ENCODE data around the gene NCKAP5.
"Not testable (repeated sequence)": the region's sequence is repeated elsewhere in the genome, so short reads cannot be mapped to it uniquely, and the experiment has no call there.

Gene NCKAP5

DNA sequence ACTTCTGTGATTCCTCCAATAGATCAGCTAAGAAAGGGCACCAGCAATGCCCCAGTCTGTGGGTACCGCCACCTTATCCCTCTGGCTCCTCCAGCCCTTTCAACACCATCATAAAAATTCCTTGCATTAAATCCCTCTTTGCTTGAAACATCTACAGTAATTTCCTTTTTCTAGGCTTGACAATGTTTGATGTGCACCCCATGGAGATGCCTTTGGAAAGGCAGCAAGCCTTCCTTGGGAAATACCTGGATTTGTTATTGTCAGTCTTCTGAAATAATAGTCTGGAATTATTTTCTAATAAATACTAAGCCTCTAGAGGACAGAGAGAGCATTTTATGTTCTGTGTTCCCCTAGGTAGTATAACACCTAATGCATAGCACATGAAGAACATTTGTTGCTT is 46.1 kb downstream of the NCKAP5 start:
- no peak for DNase-seq (ENCODE audit: low spot score)

DNA sequence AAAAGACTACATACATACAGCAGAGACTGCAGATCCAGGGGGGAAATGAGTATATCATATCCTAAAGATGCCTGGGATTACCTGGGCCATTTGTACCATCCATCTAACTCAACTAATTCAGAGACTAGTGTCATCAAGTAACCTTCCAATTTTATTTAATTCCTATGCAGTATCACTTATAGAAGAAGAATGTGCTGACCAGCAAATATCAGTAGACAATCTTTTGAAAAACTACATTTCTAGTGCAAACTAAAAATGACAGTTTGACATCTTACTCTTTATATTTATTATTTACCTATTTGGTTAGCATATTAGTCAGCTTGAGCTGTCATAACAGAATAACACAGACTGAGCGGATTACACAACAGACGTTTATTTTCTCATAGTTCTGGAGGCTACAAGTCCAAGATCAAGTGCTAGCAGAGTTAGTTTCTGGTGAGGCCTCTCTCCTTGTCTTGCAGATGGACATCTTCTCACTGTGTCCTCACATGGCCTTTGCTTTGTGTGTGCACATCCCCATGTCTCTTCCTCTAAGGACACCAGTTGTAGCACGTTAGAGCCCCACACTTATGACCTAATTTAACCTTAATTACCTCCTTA is 47.0 kb downstream of the NCKAP5 start:
- no peak for DNase-seq (ENCODE audit: low spot score)

GRCh38 chr2:133519677-133520076 is 48.6 kb downstream of the NCKAP5 start:
- DNase-seq (ENCODE audit: low spot score), result not testable (repeated sequence)

DNA sequence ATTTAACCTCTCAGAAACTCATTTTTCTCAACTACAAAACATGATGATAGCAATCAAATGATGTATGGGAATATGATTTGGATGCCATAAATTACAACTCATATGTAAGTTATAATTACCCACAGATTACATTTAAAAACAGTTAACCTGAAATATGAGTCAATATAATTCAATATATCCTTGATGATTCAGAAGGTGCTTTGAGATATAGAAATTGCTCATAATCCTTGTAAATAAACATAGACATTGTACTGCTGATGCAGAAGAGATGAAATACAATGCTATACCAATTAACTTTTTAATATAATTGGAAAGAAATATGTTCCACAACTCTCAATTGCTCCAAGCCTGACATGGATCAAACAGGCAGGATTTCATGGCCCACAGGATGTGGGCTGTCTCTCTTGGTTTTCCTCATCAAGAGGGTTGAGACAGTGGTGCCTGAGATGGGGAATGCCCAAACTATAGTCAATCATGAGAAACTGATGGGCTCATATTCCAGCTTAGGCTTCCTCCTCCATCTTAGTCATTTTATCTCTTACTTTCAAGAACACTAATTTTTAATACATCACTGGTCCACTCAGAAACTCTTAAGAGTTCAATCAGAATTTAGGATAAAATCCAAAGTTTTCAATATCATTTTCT is 49.4 kb downstream of the NCKAP5 start:
- no peak for DNase-seq (ENCODE audit: low spot score)

DNA sequence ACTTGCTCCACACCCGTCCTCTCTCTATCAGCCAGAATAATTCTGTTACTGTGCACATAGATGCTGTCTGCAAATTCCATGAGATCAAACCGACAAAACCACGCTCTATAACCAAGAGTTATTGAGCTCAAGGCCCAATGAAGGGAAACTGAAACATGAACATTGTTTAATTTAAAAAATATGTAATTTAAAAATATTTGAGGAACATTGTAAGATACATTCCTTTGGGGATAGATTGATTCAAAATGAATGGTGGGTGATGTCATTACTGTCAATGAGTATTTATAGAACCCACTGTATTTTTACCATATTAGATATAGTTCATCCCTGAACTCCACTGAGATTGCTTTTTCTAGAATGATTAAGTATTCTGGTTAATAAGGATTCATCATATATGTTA is 50.4 kb downstream of the NCKAP5 start:
- DNase-seq (ENCODE audit: low spot score), result no peak

- DNase-seq (ENCODE audit: low spot score), result no peak
Measured at GRCh38 chr2:133516405-133517026, 51.7 kb downstream of the NCKAP5 start.

DNA sequence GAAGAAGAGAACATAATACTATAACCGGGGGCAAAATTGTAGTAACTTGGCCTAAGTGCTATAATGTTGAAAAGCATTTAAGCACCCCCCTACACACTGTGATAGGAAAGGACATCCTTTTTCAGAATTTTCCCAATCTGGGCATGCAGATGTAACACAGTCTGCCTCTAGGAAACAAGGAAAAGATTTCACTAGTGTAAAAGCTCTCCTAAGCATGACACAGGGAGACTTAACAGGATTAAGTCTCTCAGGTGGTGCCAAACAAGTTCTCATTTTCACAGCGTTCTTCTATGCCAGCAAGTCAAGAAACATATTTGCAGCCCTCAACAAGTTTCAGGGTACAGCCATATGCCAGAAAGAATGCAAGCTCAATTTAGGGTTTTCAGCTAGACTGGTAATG is 53.0 kb downstream of the NCKAP5 start:
- DNase-seq (ENCODE audit: low spot score), result no peak

DNA sequence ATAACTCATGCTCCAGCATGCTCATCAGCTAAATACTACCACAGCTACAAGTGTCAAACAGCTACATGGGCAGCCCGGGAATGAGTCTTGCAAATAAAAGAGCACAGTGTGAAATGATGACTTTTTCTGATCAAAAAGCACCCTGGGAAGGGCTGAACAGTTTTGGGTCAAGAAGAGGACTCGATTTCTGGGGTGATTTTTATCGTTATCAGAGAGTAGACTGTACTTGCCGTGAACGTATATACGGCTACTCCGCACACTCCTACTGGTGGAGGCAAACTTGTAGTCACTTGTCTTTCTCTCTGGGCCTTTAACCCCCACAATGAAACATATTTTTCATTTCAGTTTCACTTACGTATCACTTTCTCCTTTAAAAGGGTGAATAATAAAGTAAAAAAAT is 54.4 kb downstream of the NCKAP5 start:
- no peak for DNase-seq (ENCODE audit: low spot score)

DNA sequence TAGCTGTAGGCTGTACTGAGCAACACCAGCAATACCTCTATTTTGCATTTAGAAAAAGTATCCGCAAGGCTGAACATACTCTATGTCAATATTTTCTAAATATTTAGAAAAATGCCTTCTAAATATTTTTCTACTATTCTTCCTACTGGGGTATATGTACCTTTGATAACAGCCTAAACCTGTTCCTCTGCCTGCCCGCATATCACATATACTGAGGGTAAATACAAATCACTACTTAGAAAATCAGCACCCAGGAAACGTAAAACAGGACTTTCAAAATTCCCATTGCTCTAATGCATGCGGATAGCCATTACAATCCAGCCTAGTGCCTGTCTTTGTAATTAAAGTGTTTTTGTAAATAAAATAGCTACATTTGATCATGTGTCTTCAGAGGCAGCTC is 56.1 kb downstream of the NCKAP5 start:
- no peak for DNase-seq (ENCODE audit: low spot score)

GRCh38 chr2:133511679-133512078 is 56.6 kb downstream of the NCKAP5 start:
- DNase-seq (ENCODE audit: low spot score), result no peak

- DNase-seq (ENCODE audit: low spot score), result peak; percentile 22
Measured at GRCh38 chr2:133509777-133510176, 58.5 kb downstream of the NCKAP5 start.

GRCh38 chr2:133508546-133509165 is 59.6 kb downstream of the NCKAP5 start:
- DNase-seq (ENCODE audit: low spot score), result no peak

GRCh38 chr2:133506996-133507395 is 61.3 kb downstream of the NCKAP5 start:
- DNase-seq (ENCODE audit: low spot score), result no peak

- peak; percentile 8 for DNase-seq (ENCODE audit: low spot score)
Measured at GRCh38 chr2:133504566-133505505, 63.4 kb downstream of the NCKAP5 start.

- no peak for DNase-seq (ENCODE audit: low spot score)
Measured at GRCh38 chr2:133503927-133504326, 64.3 kb downstream of the NCKAP5 start.

GRCh38 chr2:133503323-133503722 is 64.9 kb downstream of the NCKAP5 start:
- DNase-seq (ENCODE audit: low spot score), result no peak

GRCh38 chr2:133502678-133503077 is 65.6 kb downstream of the NCKAP5 start:
- DNase-seq (ENCODE audit: low spot score), result no peak

DNA sequence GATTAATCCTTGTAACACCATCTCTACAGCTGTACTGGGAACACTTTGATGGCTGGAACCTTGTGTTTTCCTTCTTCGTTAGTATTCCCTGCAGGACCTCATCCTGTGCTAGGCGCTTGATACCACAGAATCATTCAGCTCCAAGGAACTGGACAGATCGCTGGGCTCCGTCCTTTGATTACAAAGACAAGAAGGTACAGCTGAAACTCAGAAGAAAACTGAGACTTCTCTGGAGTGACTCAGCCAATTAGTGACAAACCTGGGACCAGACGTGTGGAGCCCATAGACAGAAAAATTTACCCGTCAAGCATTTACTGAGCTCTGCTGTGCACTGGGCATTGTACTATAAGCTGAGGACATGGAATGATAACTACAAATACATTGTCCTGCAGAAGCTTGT is 67.3 kb downstream of the NCKAP5 start:
- no peak for DNase-seq (ENCODE audit: low spot score)

DNA sequence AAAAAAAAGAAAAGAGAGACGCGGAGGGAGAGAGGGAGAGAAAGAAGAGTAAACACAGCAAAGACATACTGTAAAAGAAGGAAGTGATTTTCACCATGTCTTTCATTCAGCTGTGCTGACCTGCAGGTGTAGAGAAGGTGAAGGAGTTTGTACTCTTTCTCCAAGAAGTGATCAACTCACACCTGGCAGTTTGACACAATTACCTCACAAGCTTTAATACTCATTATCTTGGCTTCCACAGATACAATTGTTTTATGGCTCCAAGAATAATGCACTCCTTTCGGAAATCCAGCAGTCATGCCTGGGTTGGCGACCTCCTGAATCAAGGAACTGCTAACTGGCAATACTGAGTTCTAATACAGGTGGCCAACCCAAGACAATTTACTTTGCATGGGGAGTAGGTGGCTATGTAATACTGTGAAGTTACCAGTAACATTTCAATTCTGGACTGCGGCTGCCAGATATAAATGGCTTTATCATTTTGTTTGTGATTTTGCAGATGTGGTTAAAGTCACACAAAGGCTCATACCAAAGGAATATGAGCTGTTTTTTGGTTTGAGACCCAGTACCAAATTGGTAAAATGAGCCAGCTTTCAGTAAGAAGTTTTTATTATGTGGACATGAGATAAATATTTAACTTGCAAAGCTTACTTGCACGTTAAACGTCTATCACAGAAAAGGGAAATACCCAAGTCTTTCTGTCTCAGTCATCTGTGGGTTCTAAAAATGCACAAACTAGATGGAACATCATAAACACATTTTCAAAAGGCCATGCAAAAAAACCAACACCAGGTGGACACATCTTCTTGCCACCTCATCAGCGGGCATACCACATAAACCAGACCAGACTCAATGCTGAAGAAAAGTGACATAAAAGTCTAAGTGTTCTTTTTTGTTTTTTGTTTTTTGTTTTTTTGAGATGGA is 69.3 kb downstream of the NCKAP5 start:
- DNase-seq (ENCODE audit: low spot score), result no peak

- DNase-seq (ENCODE audit: low spot score), result no peak
Measured at GRCh38 chr2:133497951-133498565, 70.2 kb downstream of the NCKAP5 start.

All from SW480 (cell line).